ENCODE measurements around the gene PTPRG. TPM values are rescaled to one million over a fixed set of nuclear protein-coding genes. Genes with fewer than 3 reads are reported as not detected.

The PTPRG gene
- total RNA-seq, 6 experiments from 2014 or later = 11.7 to 27.8 (median 14.7) TPM

GRCh38 chr3:61975199-61975598 lies 413.8 kb downstream of the PTPRG start:
- Histone ChIP-seq H3K4me3 (no peak overlapping the region), H3K27ac (no peak overlapping the region), H3K36me3 (no peaks in the 10 kb centered on the region), H3K27me3 (no peaks in the 10 kb centered on the region), H3K4me1 (peaks cover 0 to 19% (median 7%) of the 10 kb centered on the region in 4 donors), H3K9me3 (no peaks in the 10 kb centered on the region)
- 78% methylated on average over 3 of the region's 3 CpGs for WGBS (ENCODE audit: insufficient coverage, low coverage, low lambda C conversion rate, missing lambda C conversion rate)
- intact Hi-C loops (cut with DNase I) = no loop called here
- no peak for ATAC-seq
- no peak for DNase-seq
- no peak for TF ChIP-seq POLR2A (IDR thresholded peaks at IDR 0.05)
- TF ChIP-seq CTCF (IDR thresholded peaks at IDR 0.05) = no peak

- 81% methylated on average over 2 of the region's 2 CpGs for WGBS (ENCODE audit: insufficient coverage, low coverage, low lambda C conversion rate, missing lambda C conversion rate)
- DNase-seq (no peak), ATAC-seq (no peak)
- intact Hi-C loops (cut with DNase I) = no loop called here
- Histone ChIP-seq H3K27me3 (no peaks in the 10 kb centered on the region), H3K9me3 (no peaks in the 10 kb centered on the region), H3K4me3 (no peak overlapping the region), H3K27ac (no peak overlapping the region), H3K36me3 (no peaks in the 10 kb centered on the region), H3K4me1 (peaks cover 0 to 19% (median 7%) of the 10 kb centered on the region in 4 donors)
- TF ChIP-seq POLR2A (IDR thresholded peaks at IDR 0.05) (no peak), CTCF (IDR thresholded peaks at IDR 0.05) (no peak)
Observed at GRCh38 chr3:61975936-61976335, 414.6 kb downstream of the PTPRG start.

DNA sequence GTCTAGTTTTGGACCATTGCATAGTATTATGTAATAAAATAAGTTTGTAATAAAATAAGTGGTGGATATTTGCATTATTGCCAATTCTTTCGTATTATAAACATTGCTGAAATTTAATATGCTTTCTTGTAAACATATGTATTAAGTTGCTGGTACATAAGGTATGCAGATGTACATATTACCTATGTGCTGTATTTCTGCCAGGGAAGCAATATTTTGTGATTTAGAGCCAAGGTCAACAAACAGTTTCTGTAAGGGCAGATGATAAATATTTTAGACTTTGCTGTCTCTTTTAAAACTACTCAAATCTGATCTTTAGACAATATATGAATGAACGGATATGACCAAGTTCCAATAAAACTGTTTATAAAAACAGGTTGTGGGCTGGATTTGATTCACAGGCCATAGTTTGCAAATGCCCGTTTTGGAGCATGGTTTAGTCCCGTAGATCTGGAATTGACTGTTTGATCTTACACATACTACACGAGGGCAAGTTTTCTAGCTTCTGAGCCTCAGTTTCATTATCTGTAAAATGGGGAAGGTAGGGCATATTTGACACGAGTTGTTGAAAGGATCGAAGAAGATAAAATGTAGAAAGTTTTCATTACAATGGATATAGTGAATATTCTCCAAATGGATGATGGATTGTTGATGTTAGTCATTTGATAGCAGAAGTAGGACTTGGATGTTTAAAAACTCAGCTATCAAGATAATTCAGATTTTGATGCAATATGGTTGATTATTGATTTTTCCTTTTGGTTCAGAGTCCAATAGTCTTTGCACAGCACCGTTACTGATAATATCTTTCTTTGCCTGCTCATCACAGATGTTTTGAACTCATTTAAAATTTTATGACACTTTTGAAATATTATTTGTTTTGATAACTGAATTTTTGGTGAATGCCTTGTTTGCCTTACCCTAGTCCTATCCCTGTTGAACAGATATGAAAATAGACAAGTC lies 417.4 kb downstream of the PTPRG start:
- Histone ChIP-seq H3K9me3 (no peaks in the 10 kb centered on the region), H3K36me3 (no peaks in the 10 kb centered on the region), H3K4me3 (no peak overlapping the region), H3K4me1 (peaks cover 0 to 19% (median 7%) of the 10 kb centered on the region in 4 donors), H3K27ac (no peak overlapping the region), H3K27me3 (no peaks in the 10 kb centered on the region)
- 43% methylated on average over 8 of the region's 8 CpGs for WGBS (ENCODE audit: insufficient coverage, low coverage, low lambda C conversion rate, missing lambda C conversion rate)
- peak; percentile 63 to 80 (median 75) for ATAC-seq
- intact Hi-C loops (cut with DNase I) = no loop called here
- DNase-seq = no peak
- TF ChIP-seq CTCF (IDR thresholded peaks at IDR 0.05) = no peak
- no peak for TF ChIP-seq POLR2A (IDR thresholded peaks at IDR 0.05)

- ATAC-seq (peak; percentile 25 to 58 (median 32)), DNase-seq (no peak)
- Histone ChIP-seq H3K4me1 (peaks cover 0 to 19% (median 7%) of the 10 kb centered on the region in 4 donors), H3K27me3 (no peaks in the 10 kb centered on the region), H3K9me3 (no peaks in the 10 kb centered on the region), H3K36me3 (no peaks in the 10 kb centered on the region), H3K4me3 (no peak overlapping the region), H3K27ac (peak overlapping the region in 1 of 3 donors; percentile 24)
- intact Hi-C loops (cut with DNase I) = no loop called here
- TF ChIP-seq POLR2A (IDR thresholded peaks at IDR 0.05) (no peak), CTCF (IDR thresholded peaks at IDR 0.05) (no peak)
- 44% methylated on average over 2 of the region's 2 CpGs for WGBS (ENCODE audit: insufficient coverage, low coverage, low lambda C conversion rate, missing lambda C conversion rate)
Observed at GRCh38 chr3:61979638-61980037, 418.3 kb downstream of the PTPRG start.

All from right lobe of liver (tissue), 6 donors.